WTC11 (cell line): ENCODE results near the gene ARFGAP2. TPM values are rescaled to one million over a fixed set of nuclear protein-coding genes. Genes with fewer than 3 reads are reported as not detected.

Source experiments
- ATAC-seq: fragments of 200-7000 bp; cut with Tn5 transposase; 2 replicates; pipeline ENCODE4 v1.10.0; 2021; ENCODE audit warnings: mild to moderate bottlenecking, moderate library complexity
- CTCF ChIA-PET: fragments of 300-600 bp; sonication (Branson Sonifier 250); formaldehyde crosslinking; loops from one replicate; lab custom pipeline; 2021; ENCODE audit warnings: antibody characterized with exemption; lab: Charles Lee
- POLR2A ChIA-PET: fragments of 350-600 bp; sonication (Branson Sonifier 250); formaldehyde crosslinking; loops from one replicate; lab custom pipeline; 2021; ENCODE audit warnings: antibody characterized with exemption; lab: Charles Lee
- DNase-seq: peaks from one replicate; pipeline ENCODE4 v3.0.0; 2021; ENCODE audit warnings: low spot score
- H3K27ac Mint-ChIP-seq: 2 replicates; pipeline ENCODE4 v1.8.0; 2021; ENCODE audit warnings: mixed read lengths
- H3K27me3 Mint-ChIP-seq: 2 replicates; pipeline ENCODE4 v1.8.0; 2021; ENCODE audit warnings: low read depth, mild to moderate bottlenecking, moderate library complexity, mixed read lengths
- H3K36me3 Mint-ChIP-seq: 2 replicates; pipeline ENCODE4 v1.8.0; 2021; ENCODE audit warnings: mixed read lengths
- H3K4me1 Mint-ChIP-seq: 2 replicates; pipeline ENCODE4 v1.8.0; 2022; ENCODE audit warnings: mixed read lengths
- H3K4me3 Mint-ChIP-seq: 2 replicates; pipeline ENCODE4 v1.8.0; 2021; ENCODE audit warnings: mild to moderate bottlenecking, moderate library complexity, mixed read lengths
- H3K9me3 Mint-ChIP-seq: 2 replicates; pipeline ENCODE4 v1.8.0; 2021; ENCODE audit warnings: mixed read lengths
- CBFB ChIP-seq: sonication (generic); formaldehyde crosslinking; IDR thresholded peaks from 2 replicates; pipeline ENCODE4 v1.8.1; 2022; ENCODE audit warnings: mild to moderate bottlenecking, low read depth, missing genetic modification reagents
- CREB1 ChIP-seq: sonication (generic); formaldehyde crosslinking; IDR thresholded peaks from 2 replicates; pipeline ENCODE4 v1.8.0; 2023; ENCODE audit warnings: mild to moderate bottlenecking, missing genetic modification reagents
- FOXP1 ChIP-seq: sonication (generic); formaldehyde crosslinking; IDR thresholded peaks from 2 replicates; pipeline ENCODE4 v1.8.0; 2022; ENCODE audit warnings: missing genetic modification reagents, mild to moderate bottlenecking, moderate library complexity, borderline replicate concordance
- GABPB1 ChIP-seq: sonication (generic); formaldehyde crosslinking; IDR thresholded peaks from 2 replicates; pipeline ENCODE4 v1.8.1; 2023; ENCODE audit warnings: mild to moderate bottlenecking, missing genetic modification reagents
- HMGXB4 ChIP-seq: sonication (generic); formaldehyde crosslinking; IDR thresholded peaks from 2 replicates; pipeline ENCODE4 v1.8.1; 2023; ENCODE audit warnings: mild to moderate bottlenecking, moderate library complexity, missing genetic modification reagents
- IRF2 ChIP-seq: sonication (generic); formaldehyde crosslinking; IDR thresholded peaks from 2 replicates; pipeline ENCODE4 v1.8.0; 2022; ENCODE audit warnings: low read depth, missing genetic modification reagents, borderline replicate concordance
- MAX ChIP-seq: sonication (generic); formaldehyde crosslinking; IDR thresholded peaks from 2 replicates; pipeline ENCODE4 v1.8.0; 2022; ENCODE audit warnings: mild to moderate bottlenecking, missing genetic modification reagents
- MLX ChIP-seq: sonication (generic); formaldehyde crosslinking; IDR thresholded peaks from 2 replicates; pipeline ENCODE4 v1.8.1; 2023; ENCODE audit warnings: mild to moderate bottlenecking, missing genetic modification reagents, moderate library complexity
- NFATC4 ChIP-seq: fragments of 250-450 bp; sonication (Bioruptor Pico); IDR thresholded peaks from 2 replicates; pipeline ENCODE4 v1.9.0; 2021; ENCODE audit warnings: mild to moderate bottlenecking
- PREB ChIP-seq: sonication (generic); formaldehyde crosslinking; IDR thresholded peaks from 2 replicates; pipeline ENCODE4 v1.8.1; 2022; ENCODE audit warnings: mild to moderate bottlenecking, missing genetic modification reagents, moderate library complexity, borderline replicate concordance
- RELA ChIP-seq: sonication (generic); formaldehyde crosslinking; IDR thresholded peaks from 2 replicates; pipeline ENCODE4 v1.8.1; 2022; ENCODE audit warnings: missing genetic modification reagents, mild to moderate bottlenecking, borderline replicate concordance
- SOX15 ChIP-seq: fragments of 250-450 bp; sonication (Bioruptor Pico); IDR thresholded peaks from 2 replicates; pipeline ENCODE4 v1.9.0; 2021; ENCODE audit warnings: mild to moderate bottlenecking
- TEAD1 ChIP-seq: sonication (generic); formaldehyde crosslinking; IDR thresholded peaks from 2 replicates; pipeline ENCODE4 v1.8.0; 2022; ENCODE audit warnings: mild to moderate bottlenecking, missing genetic modification reagents
- TP53 ChIP-seq: sonication (generic); formaldehyde crosslinking; IDR thresholded peaks from 2 replicates; pipeline ENCODE4 v1.8.1; 2023; ENCODE audit warnings: mild to moderate bottlenecking, missing genetic modification reagents
- total RNA-seq: library from RNA; stranded (reverse); gene quantifications from 3 replicates; pipeline ENCODE4 v1.2.3, GENCODE V29; 2021
- TF ChIP-seq, protein P1 (sequence below): sonication (generic); formaldehyde crosslinking; IDR thresholded peaks from 2 replicates; pipeline ENCODE4 v1.8.0; 2022; ENCODE audit warnings: mild to moderate bottlenecking, missing genetic modification reagents
- TF ChIP-seq, protein P2 (sequence below): sonication (generic); formaldehyde crosslinking; IDR thresholded peaks from 2 replicates; pipeline ENCODE4 v1.8.1; 2022; ENCODE audit warnings: low read depth, mild to moderate bottlenecking, moderate library complexity, missing genetic modification reagents, borderline replicate concordance
- TF ChIP-seq, protein P3 (sequence below): sonication (generic); formaldehyde crosslinking; IDR thresholded peaks from 2 replicates; pipeline ENCODE4 v1.8.0; 2022; ENCODE audit warnings: mild to moderate bottlenecking, missing genetic modification reagents
- TF ChIP-seq, protein P4 (sequence below): sonication (generic); formaldehyde crosslinking; conservative IDR thresholded peaks from 2 replicates; pipeline ENCODE4 v1.8.1; 2022; ENCODE audit warnings: mild to moderate bottlenecking, missing genetic modification reagents
- TF ChIP-seq, protein P5 (sequence below): sonication (generic); formaldehyde crosslinking; IDR thresholded peaks from 2 replicates; pipeline ENCODE4 v1.8.0; 2022; ENCODE audit warnings: mild to moderate bottlenecking, missing genetic modification reagents
- TF ChIP-seq, protein P6 (sequence below): sonication (generic); formaldehyde crosslinking; IDR thresholded peaks from 2 replicates; pipeline ENCODE4 v1.8.1; 2022; ENCODE audit warnings: missing genetic modification reagents, borderline replicate concordance

Gene ARFGAP2
- total RNA-seq, 1 experiment from 2014 or later = 73.0 TPM

DNA sequence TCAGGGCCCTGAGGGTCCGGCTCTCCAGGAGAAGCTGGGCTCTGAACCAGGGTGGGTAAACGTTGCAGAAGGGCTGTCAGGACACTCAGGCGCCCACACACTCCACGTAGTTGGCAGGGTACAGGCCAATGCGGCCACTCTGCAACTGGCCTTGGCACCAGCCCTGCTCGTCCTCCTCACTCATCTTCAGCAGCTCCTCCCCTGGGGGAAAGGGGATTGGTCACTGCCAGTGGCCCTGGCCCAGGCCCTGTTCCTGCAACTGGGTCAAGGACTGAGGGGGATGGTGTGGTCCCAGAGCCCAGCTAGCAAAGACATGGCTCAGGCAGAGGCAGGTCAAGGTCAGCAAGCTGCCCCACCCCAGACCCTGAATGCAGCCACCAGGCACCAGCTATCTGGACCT is 1.2 kb upstream of the ARFGAP2 start:
- peak overlapping the region; percentile 88 for H3K4me3 Mint-ChIP-seq
- ChIA-PET CTCF (interaction anchor here (0.5 to 5.7 kb wide), 18 partner anchors 9 to 443 kb away, joined by 3 to 93 read pairs (median 4); partner anchors contain the start of genes ACP2, DDB2, NR1H3 and PACSIN3), POLR2A (interaction anchor here (0.6 to 2.9 kb wide), 5 partner anchors 9 to 71 kb away, joined by 3 to 18 read pairs (median 6); partner anchors contain the start of genes ACP2 and DDB2)
- TF ChIP-seq GABPB1 (CRISPR knock-in tag) (0 out of 2 replicates have a peak, but pooled peaks have one; percentile 45), TP53 (CRISPR knock-in tag) (no peak), RELA (peak; percentile 62; the same call in 1 of the 2 replicates)
- H3K4me1 Mint-ChIP-seq = peaks cover 16% of the 10 kb centered on the region
- H3K27me3 Mint-ChIP-seq = no peaks in the 10 kb centered on the region
- peaks cover 17% of the 10 kb centered on the region for H3K36me3 Mint-ChIP-seq
- ATAC-seq (no peak), DNase-seq (no peak)
- H3K9me3 Mint-ChIP-seq = no peaks in the 10 kb centered on the region
- peak overlapping the region; percentile 98 for H3K27ac Mint-ChIP-seq

DNA sequence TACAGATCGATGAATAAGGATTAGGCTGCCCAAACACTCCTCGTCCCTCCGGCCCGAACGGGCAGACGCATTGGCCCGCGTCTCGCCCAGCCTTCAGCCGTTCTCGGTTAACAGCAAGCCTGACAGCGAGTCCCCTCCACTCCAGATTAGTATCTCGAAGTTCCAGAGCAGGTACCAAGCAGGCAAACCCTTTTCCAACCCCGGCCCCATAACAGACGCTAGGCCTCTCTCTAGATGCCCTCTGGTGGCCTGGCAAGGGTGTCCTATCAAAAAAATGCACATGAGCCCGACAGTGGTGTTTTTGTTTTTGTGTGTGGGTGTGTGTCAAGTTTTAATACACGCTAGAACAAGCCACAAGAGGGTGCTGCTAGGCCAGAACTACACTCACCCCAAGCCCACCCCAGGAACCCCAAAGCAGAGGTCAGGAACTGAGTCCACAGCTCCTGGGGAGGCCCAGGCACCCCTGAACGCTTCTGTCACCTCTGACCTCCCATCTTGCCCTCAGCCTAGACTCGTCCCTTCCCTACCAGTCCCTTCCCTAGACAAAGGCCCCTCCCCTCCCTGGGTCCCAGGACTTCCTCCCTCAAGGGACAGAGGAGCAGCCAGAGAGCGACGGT is 658 bp upstream of the ARFGAP2 start:
- Mint-ChIP-seq H3K27ac (peak overlapping the region; percentile 98), H3K36me3 (peaks cover 22% of the 10 kb centered on the region), H3K4me1 (peaks cover 16% of the 10 kb centered on the region), H3K9me3 (no peaks in the 10 kb centered on the region), H3K4me3 (peak overlapping the region; percentile 88), H3K27me3 (no peaks in the 10 kb centered on the region)
- ATAC-seq (peak; percentile 34), DNase-seq (peak; percentile 60)
- CTCF ChIA-PET = interaction anchor here (0.5 to 5.7 kb wide), 17 partner anchors 10 to 442 kb away, joined by 3 to 93 read pairs (median 4); partner anchors contain the start of genes ACP2, DDB2, NR1H3 and PACSIN3
- POLR2A ChIA-PET = interaction anchor here (0.7 to 2.9 kb wide), 4 partner anchors 10 to 71 kb away, joined by 3 to 18 read pairs (median 7); partner anchors contain the start of genes ACP2 and DDB2
- TF ChIP-seq CREB1 (CRISPR knock-in tag) (no peak), CBFB (CRISPR knock-in tag) (no peak), HMGXB4 (CRISPR knock-in tag) (no peak; the same call in 1 of the 2 replicates), IRF2 (CRISPR knock-in tag) (no peak), FOXP1 (no peak), MLX (no peak), TEAD1 (CRISPR knock-in tag) (no peak), NFATC4 (CRISPR knock-in tag) (no peak), PREB (CRISPR knock-in tag) (no peak), MAX (CRISPR knock-in tag) (peak; percentile 29; the same call in 1 of the 2 replicates), SOX15 (no peak)
- TF ChIP-seq, protein P1, sequence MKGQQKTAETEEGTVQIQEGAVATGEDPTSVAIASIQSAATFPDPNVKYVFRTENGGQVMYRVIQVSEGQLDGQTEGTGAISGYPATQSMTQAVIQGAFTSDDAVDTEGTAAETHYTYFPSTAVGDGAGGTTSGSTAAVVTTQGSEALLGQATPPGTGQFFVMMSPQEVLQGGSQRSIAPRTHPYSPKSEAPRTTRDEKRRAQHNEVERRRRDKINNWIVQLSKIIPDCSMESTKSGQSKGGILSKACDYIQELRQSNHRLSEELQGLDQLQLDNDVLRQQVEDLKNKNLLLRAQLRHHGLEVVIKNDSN (CRISPR knock-in tag) = no peak
- TF ChIP-seq, protein P2, sequence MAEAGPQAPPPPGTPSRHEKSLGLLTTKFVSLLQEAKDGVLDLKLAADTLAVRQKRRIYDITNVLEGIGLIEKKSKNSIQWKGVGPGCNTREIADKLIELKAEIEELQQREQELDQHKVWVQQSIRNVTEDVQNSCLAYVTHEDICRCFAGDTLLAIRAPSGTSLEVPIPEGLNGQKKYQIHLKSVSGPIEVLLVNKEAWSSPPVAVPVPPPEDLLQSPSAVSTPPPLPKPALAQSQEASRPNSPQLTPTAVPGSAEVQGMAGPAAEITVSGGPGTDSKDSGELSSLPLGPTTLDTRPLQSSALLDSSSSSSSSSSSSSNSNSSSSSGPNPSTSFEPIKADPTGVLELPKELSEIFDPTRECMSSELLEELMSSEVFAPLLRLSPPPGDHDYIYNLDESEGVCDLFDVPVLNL (CRISPR knock-in tag) = no peak
- TF ChIP-seq, protein P3, sequence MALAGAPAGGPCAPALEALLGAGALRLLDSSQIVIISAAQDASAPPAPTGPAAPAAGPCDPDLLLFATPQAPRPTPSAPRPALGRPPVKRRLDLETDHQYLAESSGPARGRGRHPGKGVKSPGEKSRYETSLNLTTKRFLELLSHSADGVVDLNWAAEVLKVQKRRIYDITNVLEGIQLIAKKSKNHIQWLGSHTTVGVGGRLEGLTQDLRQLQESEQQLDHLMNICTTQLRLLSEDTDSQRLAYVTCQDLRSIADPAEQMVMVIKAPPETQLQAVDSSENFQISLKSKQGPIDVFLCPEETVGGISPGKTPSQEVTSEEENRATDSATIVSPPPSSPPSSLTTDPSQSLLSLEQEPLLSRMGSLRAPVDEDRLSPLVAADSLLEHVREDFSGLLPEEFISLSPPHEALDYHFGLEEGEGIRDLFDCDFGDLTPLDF (CRISPR knock-in tag) = no peak
- TF ChIP-seq, protein P4, sequence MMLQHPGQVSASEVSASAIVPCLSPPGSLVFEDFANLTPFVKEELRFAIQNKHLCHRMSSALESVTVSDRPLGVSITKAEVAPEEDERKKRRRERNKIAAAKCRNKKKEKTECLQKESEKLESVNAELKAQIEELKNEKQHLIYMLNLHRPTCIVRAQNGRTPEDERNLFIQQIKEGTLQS (CRISPR knock-in tag) = no peak
- TF ChIP-seq, protein P5, sequence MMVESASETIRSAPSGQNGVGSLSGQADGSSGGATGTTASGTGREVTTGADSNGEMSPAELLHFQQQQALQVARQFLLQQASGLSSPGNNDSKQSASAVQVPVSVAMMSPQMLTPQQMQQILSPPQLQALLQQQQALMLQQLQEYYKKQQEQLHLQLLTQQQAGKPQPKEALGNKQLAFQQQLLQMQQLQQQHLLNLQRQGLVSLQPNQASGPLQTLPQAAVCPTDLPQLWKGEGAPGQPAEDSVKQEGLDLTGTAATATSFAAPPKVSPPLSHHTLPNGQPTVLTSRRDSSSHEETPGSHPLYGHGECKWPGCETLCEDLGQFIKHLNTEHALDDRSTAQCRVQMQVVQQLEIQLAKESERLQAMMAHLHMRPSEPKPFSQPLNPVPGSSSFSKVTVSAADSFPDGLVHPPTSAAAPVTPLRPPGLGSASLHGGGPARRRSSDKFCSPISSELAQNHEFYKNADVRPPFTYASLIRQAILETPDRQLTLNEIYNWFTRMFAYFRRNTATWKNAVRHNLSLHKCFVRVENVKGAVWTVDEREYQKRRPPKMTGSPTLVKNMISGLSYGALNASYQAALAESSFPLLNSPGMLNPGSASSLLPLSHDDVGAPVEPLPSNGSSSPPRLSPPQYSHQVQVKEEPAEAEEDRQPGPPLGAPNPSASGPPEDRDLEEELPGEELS (CRISPR knock-in tag) = no peak
- TF ChIP-seq, protein P6, sequence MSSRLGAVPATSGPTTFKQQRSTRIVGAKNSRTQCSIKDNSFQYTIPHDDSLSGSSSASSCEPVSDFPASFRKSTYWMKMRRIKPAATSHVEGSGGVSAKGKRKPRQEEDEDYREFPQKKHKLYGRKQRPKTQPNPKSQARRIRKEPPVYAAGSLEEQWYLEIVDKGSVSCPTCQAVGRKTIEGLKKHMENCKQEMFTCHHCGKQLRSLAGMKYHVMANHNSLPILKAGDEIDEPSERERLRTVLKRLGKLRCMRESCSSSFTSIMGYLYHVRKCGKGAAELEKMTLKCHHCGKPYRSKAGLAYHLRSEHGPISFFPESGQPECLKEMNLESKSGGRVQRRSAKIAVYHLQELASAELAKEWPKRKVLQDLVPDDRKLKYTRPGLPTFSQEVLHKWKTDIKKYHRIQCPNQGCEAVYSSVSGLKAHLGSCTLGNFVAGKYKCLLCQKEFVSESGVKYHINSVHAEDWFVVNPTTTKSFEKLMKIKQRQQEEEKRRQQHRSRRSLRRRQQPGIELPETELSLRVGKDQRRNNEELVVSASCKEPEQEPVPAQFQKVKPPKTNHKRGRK (CRISPR knock-in tag) = no peak
